H9 (cell line): ENCODE data around the gene FSTL1. TPM values are rescaled to one million over a fixed set of nuclear protein-coding genes. Genes with fewer than 3 reads are reported as not detected.

Experiments used
- DNase-seq: peaks from one replicate; pipeline ENCODE4 v3.0.0-alpha.2; 2017
- H2AFZ ChIP-seq: one replicate; pipeline ENCODE4 v1.6.1; 2013; ENCODE audit warnings: mild to moderate bottlenecking, low read length, control low read depth, moderate library complexity
- H2AK5ac ChIP-seq: 2 replicates; pipeline ENCODE4 v1.6.1; 2013; ENCODE audit warnings: low read length, control low read depth, mixed read lengths; ENCODE audit not compliant: insufficient read length
- H2BK120ac ChIP-seq: one replicate; pipeline ENCODE4 v1.6.1; 2013; ENCODE audit warnings: low read depth, mild to moderate bottlenecking, low read length, control low read depth, inconsistent platforms; ENCODE audit not compliant: poor library complexity, severe bottlenecking
- H2BK12ac ChIP-seq: 2 replicates; pipeline ENCODE4 v1.6.1; 2013; ENCODE audit warnings: low read length, control low read depth, mixed read lengths, low read depth; ENCODE audit not compliant: insufficient read length
- H2BK15ac ChIP-seq: 2 replicates; pipeline ENCODE4 v1.6.1; 2013; ENCODE audit warnings: low read depth, low read length, control low read depth
- H2BK20ac ChIP-seq: one replicate; pipeline ENCODE4 v1.6.1; 2013; ENCODE audit warnings: low read depth, mild to moderate bottlenecking, low read length, control low read depth, inconsistent platforms; ENCODE audit not compliant: poor library complexity, severe bottlenecking
- H2BK5ac ChIP-seq: 2 replicates; pipeline ENCODE4 v1.6.1; 2013; ENCODE audit warnings: low read length, control low read depth, mixed read lengths; ENCODE audit not compliant: insufficient read length
- H3K14ac ChIP-seq: 2 replicates; pipeline ENCODE4 v1.6.1; 2013; ENCODE audit warnings: low read length, control low read depth; ENCODE audit not compliant: insufficient read depth
- H3K18ac ChIP-seq: 2 replicates; pipeline ENCODE4 v1.6.1; 2013; ENCODE audit warnings: low read depth, mild to moderate bottlenecking, mixed read lengths, low read length, control low read depth; ENCODE audit not compliant: insufficient read length
- H3K23ac ChIP-seq: 2 replicates; pipeline ENCODE4 v1.6.1; 2013; ENCODE audit warnings: low read length, control low read depth, mixed read lengths, low read depth; ENCODE audit not compliant: insufficient read length
- H3K23me2 ChIP-seq: 2 replicates; pipeline ENCODE4 v1.6.1; 2013; ENCODE audit warnings: low read depth, mild to moderate bottlenecking, mixed read lengths, low read length, control low read depth; ENCODE audit not compliant: insufficient read length, poor library complexity, severe bottlenecking
- H3K27ac ChIP-seq: 2 replicates; pipeline ENCODE4 v1.5.1; 2013; ENCODE audit warnings: low read length, control low read depth, mixed read lengths, low read depth; ENCODE audit not compliant: insufficient read length
- H3K27me3 ChIP-seq: 2 replicates; pipeline ENCODE4 v1.6.1; 2013; ENCODE audit warnings: low read length, control low read depth, inconsistent platforms; ENCODE audit not compliant: insufficient read depth
- H3K4ac ChIP-seq: 2 replicates; pipeline ENCODE4 v1.6.1; 2013; ENCODE audit warnings: low read depth, mild to moderate bottlenecking, control low read depth, inconsistent platforms, low read length, moderate library complexity
- H3K4me1 ChIP-seq: 2 replicates; pipeline ENCODE4 v1.6.1; 2013; ENCODE audit warnings: low read length, control low read depth, inconsistent platforms; ENCODE audit not compliant: insufficient read depth
- H3K4me2 ChIP-seq: 2 replicates; pipeline ENCODE4 v1.6.1; 2013; ENCODE audit warnings: low read length, control low read depth, mixed read lengths; ENCODE audit not compliant: insufficient read length, insufficient read depth
- H3K56ac ChIP-seq: 2 replicates; pipeline ENCODE4 v1.6.1; 2013; ENCODE audit warnings: low read depth, mild to moderate bottlenecking, mixed read lengths, low read length, control low read depth; ENCODE audit not compliant: insufficient read length
- H3K79me1 ChIP-seq: 2 replicates; pipeline ENCODE4 v1.6.1; 2013; ENCODE audit warnings: low read depth, mild to moderate bottlenecking, moderate library complexity, low read length, control low read depth, inconsistent platforms; ENCODE audit not compliant: insufficient read depth, poor library complexity, severe bottlenecking
- H3K79me2 ChIP-seq: 2 replicates; pipeline ENCODE4 v1.6.1; 2013; ENCODE audit warnings: low read length, control low read depth, inconsistent platforms; ENCODE audit not compliant: insufficient read depth
- H3K9ac ChIP-seq: 2 replicates; pipeline ENCODE4 v1.6.1; 2013; ENCODE audit warnings: low read length, control low read depth, mixed read lengths; ENCODE audit not compliant: insufficient read length; ENCODE audit errors: extremely low read depth
- H3K9me3 ChIP-seq: one replicate; pipeline ENCODE4 v1.6.1; 2013; ENCODE audit warnings: low read depth, low read length, inconsistent platforms; ENCODE audit not compliant: control insufficient read depth
- H3T11ph ChIP-seq: one replicate; pipeline ENCODE4 v1.6.1; 2013; ENCODE audit warnings: mild to moderate bottlenecking, low read length, control low read depth, inconsistent platforms
- H4K20me1 ChIP-seq: one replicate; pipeline ENCODE4 v1.6.1; 2013; ENCODE audit not compliant: control insufficient read depth, insufficient read length, insufficient read depth
- H4K5ac ChIP-seq: 2 replicates; pipeline ENCODE4 v1.6.1; 2013; ENCODE audit warnings: low read depth, mild to moderate bottlenecking, mixed read lengths, low read length, control low read depth; ENCODE audit not compliant: insufficient read length
- H4K8ac ChIP-seq: replicated peaks from 2 replicates; pipeline ENCODE4 v1.6.1; 2013; ENCODE audit warnings: low read length, control low read depth, mixed read lengths, low read depth; ENCODE audit not compliant: insufficient read length
- H4K91ac ChIP-seq: 2 replicates; pipeline ENCODE4 v1.6.1; 2013; ENCODE audit warnings: low read depth, mild to moderate bottlenecking, moderate library complexity, mixed read lengths, low read length, control low read depth; ENCODE audit not compliant: insufficient read length
- H3K27ac Mint-ChIP-seq, 3 experiments: 2 replicates in 2 of 3; 3 replicates in 1 of 3; pipeline ENCODE4 v1.8.0; 2020 to 2021; ENCODE audit warnings: mixed read lengths in 3 of 3, mild to moderate bottlenecking in 1 of 3, moderate library complexity in 1 of 3
- H3K27me3 Mint-ChIP-seq: 2 replicates; pipeline ENCODE4 v1.8.0; 2021; ENCODE audit warnings: low read depth, mild to moderate bottlenecking, moderate library complexity, mixed read lengths
- H3K36me3 Mint-ChIP-seq, 3 experiments: 2 replicates in 2 of 3; 3 replicates in 1 of 3; pipeline ENCODE4 v1.8.0; 2020 to 2021; ENCODE audit warnings: low read depth in 3 of 3, mixed read lengths in 3 of 3; ENCODE audit not compliant: insufficient read depth in 1 of 3
- H3K4me1 Mint-ChIP-seq, 2 experiments: 2 replicates each; pipeline ENCODE4 v1.8.0; 2020; ENCODE audit warnings: mixed read lengths in 2 of 2
- H3K4me3 Mint-ChIP-seq, 2 experiments: 2 replicates in 1 of 2; 3 replicates in 1 of 2; pipeline ENCODE4 v1.8.0; 2020 to 2021; ENCODE audit warnings: mild to moderate bottlenecking in 2 of 2, mixed read lengths in 2 of 2, moderate library complexity in 1 of 2
- H3K9me3 Mint-ChIP-seq, 2 experiments: 2 replicates in 1 of 2; 3 replicates in 1 of 2; pipeline ENCODE4 v1.8.0; 2020; ENCODE audit warnings: mild to moderate bottlenecking in 2 of 2, mixed read lengths in 2 of 2, moderate library complexity in 1 of 2
- WGBS: extraction: QIAGEN DNeasy Blood & Tissue Kit; methylation state at CpG from one replicate; pipeline ENCODE4 v1.1.7; 2013; ENCODE audit warnings: missing lambda C conversion rate, low lambda C conversion rate, mixed read lengths; ENCODE audit not compliant: insufficient read length; ENCODE audit errors: extremely low coverage; 5-methylcytosine and 5-hydroxymethylcytosine counted together
- total RNA-seq: library from RNA; stranded (reverse); gene quantifications from 2 replicates; pipeline ENCODE4 v1.2.1, GENCODE V29; 2021
- TF ChIP-seq, protein P1 (sequence below): fragments of 200-600 bp; sonication (generic); conservative IDR thresholded peaks from 3 replicates; pipeline ENCODE4 v1.8.0; 2021; ENCODE audit warnings: antibody characterized with exemption, mild to moderate bottlenecking

Gene FSTL1
- total RNA-seq, 1 experiment from 2014 or later, result 326 TPM

DNA sequence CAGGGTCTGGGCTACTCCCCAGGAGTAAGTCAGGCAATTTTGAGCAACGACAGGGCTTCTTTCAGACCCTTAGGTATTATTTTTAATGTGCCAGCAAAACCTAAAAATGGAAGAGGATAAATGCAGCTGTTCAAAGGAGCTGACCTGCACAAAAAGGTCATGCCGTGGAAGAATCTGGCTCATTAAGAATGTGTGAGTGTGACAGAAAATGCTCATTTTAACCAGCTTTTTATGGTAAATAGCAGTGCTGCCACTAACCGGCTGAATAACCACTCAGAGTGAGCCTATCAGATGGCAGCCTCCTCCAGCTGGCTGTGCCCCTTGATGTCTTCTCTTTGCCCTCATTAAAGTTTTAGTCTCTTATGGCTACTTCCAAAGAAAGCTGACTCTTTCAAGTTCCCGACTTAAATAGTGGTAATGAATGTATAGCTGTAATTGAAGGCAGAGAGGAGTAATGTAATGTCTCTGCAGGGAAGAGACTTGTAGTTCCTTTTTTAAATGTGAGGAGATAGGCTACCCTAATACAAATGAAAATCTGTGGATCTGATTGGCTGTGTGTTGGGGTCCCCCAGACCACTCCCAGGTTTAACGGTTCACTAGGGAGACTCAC is 9.5 kb upstream of the FSTL1 start:
- no peak overlapping the region for H4K8ac ChIP-seq
- no peak overlapping the region for H4K91ac ChIP-seq
- H3K27ac ChIP-seq, result no peak overlapping the region
- H2BK120ac ChIP-seq, result no peak overlapping the region
- H3K56ac ChIP-seq, result no peak overlapping the region
- H3K18ac ChIP-seq, result no peak overlapping the region
- H3K14ac ChIP-seq, result no peak overlapping the region
- TF ChIP-seq, protein P1, sequence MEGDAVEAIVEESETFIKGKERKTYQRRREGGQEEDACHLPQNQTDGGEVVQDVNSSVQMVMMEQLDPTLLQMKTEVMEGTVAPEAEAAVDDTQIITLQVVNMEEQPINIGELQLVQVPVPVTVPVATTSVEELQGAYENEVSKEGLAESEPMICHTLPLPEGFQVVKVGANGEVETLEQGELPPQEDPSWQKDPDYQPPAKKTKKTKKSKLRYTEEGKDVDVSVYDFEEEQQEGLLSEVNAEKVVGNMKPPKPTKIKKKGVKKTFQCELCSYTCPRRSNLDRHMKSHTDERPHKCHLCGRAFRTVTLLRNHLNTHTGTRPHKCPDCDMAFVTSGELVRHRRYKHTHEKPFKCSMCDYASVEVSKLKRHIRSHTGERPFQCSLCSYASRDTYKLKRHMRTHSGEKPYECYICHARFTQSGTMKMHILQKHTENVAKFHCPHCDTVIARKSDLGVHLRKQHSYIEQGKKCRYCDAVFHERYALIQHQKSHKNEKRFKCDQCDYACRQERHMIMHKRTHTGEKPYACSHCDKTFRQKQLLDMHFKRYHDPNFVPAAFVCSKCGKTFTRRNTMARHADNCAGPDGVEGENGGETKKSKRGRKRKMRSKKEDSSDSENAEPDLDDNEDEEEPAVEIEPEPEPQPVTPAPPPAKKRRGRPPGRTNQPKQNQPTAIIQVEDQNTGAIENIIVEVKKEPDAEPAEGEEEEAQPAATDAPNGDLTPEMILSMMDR, result no peak
- Mint-ChIP-seq H3K4me3 (no peak overlapping the region), H3K36me3 (no peaks in the 10 kb centered on the region; a peak in 2 of 7 replicates), H3K27me3 (no peaks in the 10 kb centered on the region; the same call in 1 of the 2 replicates), H3K9me3 (peaks cover 0 to 2% of the 10 kb centered on the region in 2 experiments; a peak in 1 of 5 replicates), H3K4me1 (peaks cover 18 to 28% of the 10 kb centered on the region in 2 experiments), H3K27ac (no peak overlapping the region; a peak in 1 of 7 replicates)
- no peaks in the 10 kb centered on the region for H3K23me2 ChIP-seq
- no peak overlapping the region for H2BK20ac ChIP-seq
- no peaks in the 10 kb centered on the region for H4K20me1 ChIP-seq
- no peak overlapping the region for H3K4me2 ChIP-seq
- no peaks in the 10 kb centered on the region for H3K9me3 ChIP-seq
- no peak overlapping the region for H2BK12ac ChIP-seq
- no peak overlapping the region for H2AK5ac ChIP-seq
- H3K79me1 ChIP-seq, result no peaks in the 10 kb centered on the region
- no peaks in the 10 kb centered on the region for H3K27me3 ChIP-seq
- peaks cover 8% of the 10 kb centered on the region for H3K4me1 ChIP-seq
- no peak overlapping the region for H2AFZ ChIP-seq
- no peak overlapping the region for H3K23ac ChIP-seq
- no peak overlapping the region for H3K4ac ChIP-seq
- no peak overlapping the region for H4K5ac ChIP-seq
- DNase-seq, result no peak
- H3K79me2 ChIP-seq, result no peaks in the 10 kb centered on the region
- no peak overlapping the region for H3T11ph ChIP-seq
- H2BK5ac ChIP-seq, result no peak overlapping the region
- H3K9ac ChIP-seq, result no peak overlapping the region
- H2BK15ac ChIP-seq, result no peak overlapping the region
- no CpG with 5 or more reads among the region's 5 CpGs for WGBS
